ENCODE data around the gene C1RL.

- TF ChIP-seq MAFK (IDR thresholded peaks at IDR 0.05; ENCODE audit: partially characterized antibody) (no peak), REST (IDR thresholded peaks at IDR 0.05) (no peak), SMC3 (IDR thresholded peaks at IDR 0.05) (no peak), EP300 (IDR thresholded peaks at IDR 0.05) (no peak), CTCF (IDR thresholded peaks at IDR 0.05) (no peak), MAX (IDR thresholded peaks at IDR 0.05) (no peak), RFX5 (IDR thresholded peaks at IDR 0.05) (no peak), EHMT2 (IDR thresholded peaks at IDR 0.05; ENCODE audit: low read depth) (no peak)
These were observed 42.4 kb downstream of the C1RL start for GRCh38 chr12:7066596-7066995.
